Pancreas (tissue), 10 donors: ENCODE measurements around the gene DIAPH3. TPM values are rescaled to one million over a fixed set of nuclear protein-coding genes. Genes with fewer than 3 reads are reported as not detected.

Source experiments
- ATAC-seq, 4 donors: fragments of 200-7000 bp; cut with Tn5 transposase; one replicate each; pipeline versions ENCODE4 v1.8.0 to v1.9.1; 2020; ENCODE audit warnings: mild to moderate bottlenecking in 4 of 4, moderate library complexity in 4 of 4
- DNase-seq, 6 donors: peaks; one replicate each; pipeline ENCODE4 v3.0.0-alpha.2; 2020
- FAIRE-seq: peaks from 2 replicates; lab custom pipeline; 2012; peaks lifted over from hg19 to GRCh38; lab: Jason Lieb, UNC
- H3K27ac ChIP-seq, 4 donors: fragments of 200-600 bp; sonication (generic); 1 replicate in 3 of 4; 2 replicates in 1 of 4; pipeline versions ENCODE4 v1.5.0 to v1.8.0; 2020
- H3K27me3 ChIP-seq, 4 donors: fragments of 200-600 bp; one replicate each; pipeline ENCODE4 v1.8.0; 2021
- H3K36me3 ChIP-seq, 3 donors: fragments of 200-600 bp; sonication (generic) in 1 of 3; one replicate each; pipeline versions ENCODE4 v1.5.0 to v1.8.0; 2020 to 2021
- H3K4me1 ChIP-seq, 3 donors: fragments of 200-600 bp; one replicate each; pipeline ENCODE4 v1.8.0; 2021
- H3K4me3 ChIP-seq, 4 donors: fragments of 200-600 bp; sonication (generic) in 2 of 4; one replicate each; pipeline versions ENCODE4 v1.5.0 to v1.8.0; 2020 to 2021
- H3K9me3 ChIP-seq, 4 donors: fragments of 200-600 bp; one replicate each; pipeline ENCODE4 v1.8.0; 2021
- WGBS, 2 donors: extraction: QIAGEN DNeasy Blood & Tissue Kit; methylation state at CpG; one replicate each; pipeline ENCODE4 v1.1.7; 2013; 5-methylcytosine and 5-hydroxymethylcytosine counted together
- intact Hi-C, 3 donors: fragments of 100-400 bp; cut with DNase I; formaldehyde crosslinking; loops; one replicate each; pipeline versions ENCODE4 v1.11.1 to v1.14.2; 2022
- polyA plus RNA-seq, 2 donors: library from polyadenylated mRNA; stranded (reverse); fragments of 200-250 nt; gene quantifications; one replicate each; pipeline ENCODE4 v1.2.3, GENCODE V29; 2013
- total RNA-seq, 6 donors: library from RNA; stranded (reverse); fragmentation: NEBNext Ultra II Directional in 4 of 6; extraction: Animal tissue kit (Norgen Biotek cat#: 25700) in 4 of 6; gene quantifications; one replicate each; pipeline versions ENCODE4 v1.2.1 to v1.2.4, GENCODE V29; 2021 to 2023
- TF ChIP-seq, protein P1 (sequence below), 4 donors: fragments of 200-600 bp; sonication (generic) in 3 of 4; IDR thresholded peaks; one replicate each; pipeline versions ENCODE4 v1.5.0 to v1.8.0; 2021; ENCODE audit warnings: antibody characterized with exemption in 4 of 4
- donor health status: healthy with polysubstance abuse.
- donor health status: DM: no; HTN: no; CAD: no; lungs with moderate emphysema.
- donor health status: DM: no; HTN: no; CAD: no.
- donor health status: control.
- donor health status: control.
- donor health status: Bipolar disorder and iron deficiency.
- donor health status: DM: yes; HTN: yes; CAD: no.
- donor health status: DM: no; HTN: no; CAD: no.
- donor health status: DM: no; HTN: no; CAD: no.
- donor health status: DM: yes; HTN: yes; CAD: no.

DIAPH3 gene
- total and polyA plus RNA-seq, 8 donors, result 0.12 to 1.3 (median 0.42) TPM; not detected in 1

DNA sequence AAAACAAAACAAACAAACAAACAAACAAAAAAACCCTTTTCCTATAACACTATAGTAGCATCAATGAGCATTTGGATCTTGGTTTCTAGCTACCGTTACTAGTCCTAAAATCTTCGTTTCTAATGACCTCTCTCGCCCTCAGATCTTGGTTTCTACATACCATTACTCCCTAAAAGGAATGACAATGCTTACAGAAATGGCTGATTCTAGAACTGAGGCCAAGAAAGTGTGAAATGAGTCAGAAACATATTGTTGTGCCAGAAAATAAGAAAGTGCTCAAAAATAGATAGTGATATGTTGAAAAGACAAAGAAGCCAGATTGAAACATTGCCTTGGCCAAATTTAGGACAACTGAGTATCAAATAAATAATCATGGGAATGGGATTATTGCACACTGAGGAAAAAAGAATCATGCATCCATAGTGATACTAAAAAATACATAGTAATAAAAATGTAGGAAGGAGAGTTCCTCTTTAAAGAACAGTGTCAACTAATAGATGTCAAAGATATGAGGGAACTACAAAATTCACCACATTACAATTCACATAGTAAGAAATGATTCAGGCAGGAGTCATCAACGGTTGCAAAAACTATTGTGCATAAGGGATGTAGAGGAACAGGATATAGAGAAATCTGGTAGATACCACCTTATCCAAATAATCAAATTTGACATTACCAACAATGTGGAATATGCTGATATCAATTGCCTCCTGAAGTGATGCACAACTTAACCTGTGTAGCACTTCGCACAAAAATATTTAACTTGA, 386.6 kb downstream of the DIAPH3 start:
- FAIRE-seq (no peak), ATAC-seq (no peak), DNase-seq (no peak)
- TF ChIP-seq, protein P1, sequence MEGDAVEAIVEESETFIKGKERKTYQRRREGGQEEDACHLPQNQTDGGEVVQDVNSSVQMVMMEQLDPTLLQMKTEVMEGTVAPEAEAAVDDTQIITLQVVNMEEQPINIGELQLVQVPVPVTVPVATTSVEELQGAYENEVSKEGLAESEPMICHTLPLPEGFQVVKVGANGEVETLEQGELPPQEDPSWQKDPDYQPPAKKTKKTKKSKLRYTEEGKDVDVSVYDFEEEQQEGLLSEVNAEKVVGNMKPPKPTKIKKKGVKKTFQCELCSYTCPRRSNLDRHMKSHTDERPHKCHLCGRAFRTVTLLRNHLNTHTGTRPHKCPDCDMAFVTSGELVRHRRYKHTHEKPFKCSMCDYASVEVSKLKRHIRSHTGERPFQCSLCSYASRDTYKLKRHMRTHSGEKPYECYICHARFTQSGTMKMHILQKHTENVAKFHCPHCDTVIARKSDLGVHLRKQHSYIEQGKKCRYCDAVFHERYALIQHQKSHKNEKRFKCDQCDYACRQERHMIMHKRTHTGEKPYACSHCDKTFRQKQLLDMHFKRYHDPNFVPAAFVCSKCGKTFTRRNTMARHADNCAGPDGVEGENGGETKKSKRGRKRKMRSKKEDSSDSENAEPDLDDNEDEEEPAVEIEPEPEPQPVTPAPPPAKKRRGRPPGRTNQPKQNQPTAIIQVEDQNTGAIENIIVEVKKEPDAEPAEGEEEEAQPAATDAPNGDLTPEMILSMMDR (IDR thresholded peaks at IDR 0.05), result no peak
- H3K4me3 ChIP-seq, result no peak overlapping the region
- no peaks in the 10 kb centered on the region for H3K36me3 ChIP-seq
- no peaks in the 10 kb centered on the region for H3K27me3 ChIP-seq
- no peaks in the 10 kb centered on the region for H3K9me3 ChIP-seq
- intact Hi-C loops, result no loop called here
- no peak overlapping the region for H3K27ac ChIP-seq
- 92 to 93% methylated on average over 5 of the region's 5 CpGs for WGBS, 2 donors
- no peaks in the 10 kb centered on the region for H3K4me1 ChIP-seq

DNA sequence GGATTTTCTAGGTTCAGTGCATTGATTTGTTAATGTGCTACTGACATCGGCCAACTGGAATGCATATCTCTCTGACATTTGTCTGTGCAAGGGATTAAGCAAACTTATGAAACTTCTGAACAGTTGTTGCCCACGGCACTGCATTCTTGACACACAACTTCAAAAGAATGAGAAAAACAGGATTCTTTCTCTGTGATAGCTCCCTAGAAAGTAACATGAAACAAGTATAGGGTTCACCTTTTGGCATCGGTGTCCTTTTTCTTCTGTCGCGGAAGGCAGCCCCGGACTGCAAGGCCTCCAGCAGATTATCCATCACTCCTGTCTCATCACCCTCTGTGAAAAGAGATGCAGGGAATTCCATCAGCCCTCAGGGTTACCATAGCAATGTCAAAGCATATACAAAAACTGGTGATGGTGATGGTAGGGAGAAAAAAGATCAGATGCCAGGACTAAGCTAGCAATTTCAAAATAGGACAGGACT, 389.2 kb downstream of the DIAPH3 start:
- no peak overlapping the region for H3K4me3 ChIP-seq
- H3K27ac ChIP-seq, result no peak overlapping the region
- H3K27me3 ChIP-seq, result no peaks in the 10 kb centered on the region
- ATAC-seq (no peak), FAIRE-seq (no peak), DNase-seq (no peak)
- WGBS, 2 donors, result 65 to 67% methylated on average over 6 of the region's 6 CpGs
- TF ChIP-seq, protein P1 (IDR thresholded peaks at IDR 0.05), result no peak
- H3K4me1 ChIP-seq, result no peaks in the 10 kb centered on the region
- no peaks in the 10 kb centered on the region for H3K9me3 ChIP-seq
- no peaks in the 10 kb centered on the region for H3K36me3 ChIP-seq
- intact Hi-C loops, result no loop called here

DNA sequence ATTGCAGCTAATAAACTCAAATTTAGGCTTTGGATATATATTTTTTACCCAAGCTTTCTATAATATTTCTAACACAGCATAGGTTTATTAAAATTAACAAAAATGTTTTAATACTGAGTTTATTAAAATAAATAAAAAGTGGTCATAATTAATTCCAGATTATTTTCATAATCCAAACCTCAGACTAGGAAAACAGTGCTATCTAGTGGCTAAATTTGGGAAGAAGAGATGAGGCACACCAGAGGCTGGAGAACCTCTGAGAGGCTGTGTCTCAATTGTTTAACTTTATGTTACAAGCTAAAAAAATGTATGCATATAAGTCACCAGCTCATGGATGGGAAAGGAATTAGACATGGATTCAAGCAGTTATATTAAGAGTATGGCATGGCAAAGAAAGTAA, 392.5 kb downstream of the DIAPH3 start:
- no peaks in the 10 kb centered on the region for H3K4me1 ChIP-seq
- no peak for DNase-seq
- FAIRE-seq, result peak; percentile 71
- no peaks in the 10 kb centered on the region for H3K9me3 ChIP-seq
- H3K27ac ChIP-seq, result no peak overlapping the region
- TF ChIP-seq, protein P1 (IDR thresholded peaks at IDR 0.05), result peak in 3 of 4 donors; percentile 22 to 41 (median 30)
- intact Hi-C loops, result no loop called here
- peak in 3 of 4 donors; percentile 52 to 67 (median 63) for ATAC-seq
- H3K27me3 ChIP-seq, result no peaks in the 10 kb centered on the region
- no peaks in the 10 kb centered on the region for H3K36me3 ChIP-seq
- H3K4me3 ChIP-seq, result no peak overlapping the region

DNA sequence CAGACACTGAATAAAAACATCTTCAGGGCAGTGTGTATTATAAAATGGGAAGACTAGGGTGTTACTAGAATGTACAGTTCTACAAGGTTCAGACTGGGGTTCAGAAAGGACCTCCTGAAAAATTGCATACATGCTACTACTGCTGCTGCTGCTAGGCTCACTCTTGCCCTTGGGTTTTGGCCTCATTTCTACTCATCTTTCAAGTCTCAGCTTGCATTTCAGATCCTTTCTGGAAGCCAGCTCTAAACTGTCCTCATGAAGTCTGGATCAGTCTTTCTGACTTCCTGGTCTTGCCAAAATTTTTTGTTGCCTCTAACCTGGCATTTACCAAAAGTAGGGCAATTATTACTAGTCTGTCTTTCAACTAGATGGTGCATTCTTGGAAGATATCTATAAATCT, 393.3 kb downstream of the DIAPH3 start:
- FAIRE-seq (no peak), ATAC-seq (no peak), DNase-seq (no peak)
- H3K27me3 ChIP-seq, result no peaks in the 10 kb centered on the region
- H3K36me3 ChIP-seq, result no peaks in the 10 kb centered on the region
- intact Hi-C loops, result no loop called here
- no peaks in the 10 kb centered on the region for H3K4me1 ChIP-seq
- no peak overlapping the region for H3K4me3 ChIP-seq
- no peak overlapping the region for H3K27ac ChIP-seq
- TF ChIP-seq, protein P1 (IDR thresholded peaks at IDR 0.05), result no peak
- H3K9me3 ChIP-seq, result no peaks in the 10 kb centered on the region

DNA sequence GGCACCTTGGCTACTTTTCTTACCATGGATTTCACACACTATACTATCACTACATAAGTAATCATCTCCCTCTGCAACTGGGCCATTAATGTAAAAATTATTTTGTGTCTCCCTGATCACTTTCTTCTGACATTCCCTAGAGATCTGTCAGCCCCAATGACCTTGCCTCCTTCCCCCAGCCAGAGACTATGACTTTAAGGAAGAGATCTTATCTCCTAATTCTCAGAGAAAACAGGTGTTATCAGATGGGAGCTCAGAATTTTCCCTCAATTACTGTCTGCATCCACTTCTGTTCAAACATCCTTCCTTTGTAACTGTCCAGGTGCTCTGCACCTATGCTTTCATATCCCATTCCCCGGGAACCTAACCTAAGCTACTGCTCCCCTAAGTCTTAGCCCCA, 397.5 kb downstream of the DIAPH3 start:
- DNase-seq, result no peak
- WGBS, 2 donors, result 97 to 100% methylated on average over 1 of the region's 1 CpG

More for the DNA sequence above, 397.5 kb downstream of the DIAPH3 start:
- TF ChIP-seq, protein P1 (IDR thresholded peaks at IDR 0.05), result no peak
- no peak for ATAC-seq
- H3K4me3 ChIP-seq, result no peak overlapping the region
- H3K9me3 ChIP-seq, result no peaks in the 10 kb centered on the region
- intact Hi-C loops, result no loop called here
- no peak overlapping the region for H3K27ac ChIP-seq
- no peak for FAIRE-seq
- H3K4me1 ChIP-seq, result no peaks in the 10 kb centered on the region
- no peaks in the 10 kb centered on the region for H3K36me3 ChIP-seq
- no peaks in the 10 kb centered on the region for H3K27me3 ChIP-seq
